ENCODE results near the gene PPCDC. TPM values are rescaled to one million over a fixed set of nuclear protein-coding genes. Genes with fewer than 3 reads are reported as not detected.
A peak's percentile ranks its signal among the peaks of the same experiment; 100 is the strongest.
"Not testable (repeated sequence)": the region's sequence is repeated elsewhere in the genome, so short reads cannot be mapped to it uniquely, and the experiment has no call there.

The PPCDC gene
- total RNA-seq, 1 experiment from 2014 or later, result 34.4 TPM

GRCh38 chr15:75059607-75060006 is 36.2 kb downstream of the PPCDC start:
- H3K27me3 ChIP-seq (ENCODE audit: control insufficient read depth, insufficient read depth, low read length), result no peaks in the 10 kb centered on the region
- DNase-seq, result no peak
- no peak overlapping the region for H3K4me3 ChIP-seq (ENCODE audit: insufficient read depth, low read depth, low read length)
- no peaks in the 10 kb centered on the region for H3K36me3 ChIP-seq (replicated peaks; ENCODE audit: control insufficient read depth, insufficient read depth, low read length)

GRCh38 chr15:75061272-75061671 is 37.9 kb downstream of the PPCDC start:
- Histone ChIP-seq H3K36me3 (replicated peaks; ENCODE audit: control insufficient read depth, insufficient read depth, low read length) (no peaks in the 10 kb centered on the region), H3K27me3 (ENCODE audit: control insufficient read depth, insufficient read depth, low read length) (no peaks in the 10 kb centered on the region), H3K4me3 (ENCODE audit: insufficient read depth, low read depth, low read length) (no peak overlapping the region)
- peak; percentile 1 for DNase-seq

- Histone ChIP-seq H3K4me3 (ENCODE audit: insufficient read depth, low read depth, low read length) (no peak overlapping the region), H3K36me3 (replicated peaks; ENCODE audit: control insufficient read depth, insufficient read depth, low read length) (no peaks in the 10 kb centered on the region), H3K27me3 (ENCODE audit: control insufficient read depth, insufficient read depth, low read length) (no peaks in the 10 kb centered on the region)
- no peak for DNase-seq
These were observed 39.3 kb downstream of the PPCDC start for GRCh38 chr15:75062706-75063105.

- Histone ChIP-seq H3K4me3 (ENCODE audit: insufficient read depth, low read depth, low read length) (no peak overlapping the region), H3K36me3 (replicated peaks; ENCODE audit: control insufficient read depth, insufficient read depth, low read length) (no peaks in the 10 kb centered on the region), H3K27me3 (ENCODE audit: control insufficient read depth, insufficient read depth, low read length) (no peaks in the 10 kb centered on the region)
- no peak for DNase-seq
These were observed 39.9 kb downstream of the PPCDC start for GRCh38 chr15:75063338-75063737.

- H3K4me3 ChIP-seq (ENCODE audit: insufficient read depth, low read depth, low read length), result no peak overlapping the region
- no peaks in the 10 kb centered on the region for H3K27me3 ChIP-seq (ENCODE audit: control insufficient read depth, insufficient read depth, low read length)
- DNase-seq, result no peak
- H3K36me3 ChIP-seq (replicated peaks; ENCODE audit: control insufficient read depth, insufficient read depth, low read length), result no peaks in the 10 kb centered on the region
These were observed 40.5 kb downstream of the PPCDC start for GRCh38 chr15:75063889-75064288.

GRCh38 chr15:75064846-75065245 is 41.5 kb downstream of the PPCDC start:
- no peak for DNase-seq
- Histone ChIP-seq H3K4me3 (ENCODE audit: insufficient read depth, low read depth, low read length) (no peak overlapping the region), H3K36me3 (replicated peaks; ENCODE audit: control insufficient read depth, insufficient read depth, low read length) (no peaks in the 10 kb centered on the region), H3K27me3 (ENCODE audit: control insufficient read depth, insufficient read depth, low read length) (no peaks in the 10 kb centered on the region)

- Histone ChIP-seq H3K27me3 (ENCODE audit: control insufficient read depth, insufficient read depth, low read length) (no peaks in the 10 kb centered on the region), H3K36me3 (replicated peaks; ENCODE audit: control insufficient read depth, insufficient read depth, low read length) (no peaks in the 10 kb centered on the region), H3K4me3 (ENCODE audit: insufficient read depth, low read depth, low read length) (no peak overlapping the region)
- no peak for DNase-seq
These were observed 42.1 kb downstream of the PPCDC start for GRCh38 chr15:75065467-75065850.

GRCh38 chr15:75065851-75066509 is 42.6 kb downstream of the PPCDC start:
- DNase-seq, result no peak
- no peak overlapping the region for H3K4me3 ChIP-seq (ENCODE audit: insufficient read depth, low read depth, low read length)

GRCh38 chr15:75067123-75067830 is 43.9 kb downstream of the PPCDC start:
- Histone ChIP-seq H3K36me3 (replicated peaks; ENCODE audit: control insufficient read depth, insufficient read depth, low read length) (no peaks in the 10 kb centered on the region), H3K27me3 (ENCODE audit: control insufficient read depth, insufficient read depth, low read length) (no peaks in the 10 kb centered on the region; the same call in 1 of the 2 replicates), H3K4me3 (ENCODE audit: insufficient read depth, low read depth, low read length) (no peak overlapping the region)
- no peak for DNase-seq

More at GRCh38 chr15:75065851-75066509, 42.6 kb downstream of the PPCDC start:
- Histone ChIP-seq H3K36me3 (replicated peaks; ENCODE audit: control insufficient read depth, insufficient read depth, low read length) (no peaks in the 10 kb centered on the region), H3K27me3 (ENCODE audit: control insufficient read depth, insufficient read depth, low read length) (no peaks in the 10 kb centered on the region; the same call in 1 of the 2 replicates)

- Histone ChIP-seq H3K36me3 (replicated peaks; ENCODE audit: control insufficient read depth, insufficient read depth, low read length) (no peaks in the 10 kb centered on the region), H3K4me3 (ENCODE audit: insufficient read depth, low read depth, low read length) (no peak overlapping the region), H3K27me3 (ENCODE audit: control insufficient read depth, insufficient read depth, low read length) (no peaks in the 10 kb centered on the region; the same call in 1 of the 2 replicates)
- no peak for DNase-seq
These were observed 45.4 kb downstream of the PPCDC start for GRCh38 chr15:75068748-75069147.

- Histone ChIP-seq H3K36me3 (replicated peaks; ENCODE audit: control insufficient read depth, insufficient read depth, low read length) (no peaks in the 10 kb centered on the region), H3K4me3 (ENCODE audit: insufficient read depth, low read depth, low read length) (no peak overlapping the region), H3K27me3 (ENCODE audit: control insufficient read depth, insufficient read depth, low read length) (no peaks in the 10 kb centered on the region; the same call in 1 of the 2 replicates)
- DNase-seq, result no peak
These were observed 46.0 kb downstream of the PPCDC start for GRCh38 chr15:75069301-75069925.

- DNase-seq, result no peak
- H3K36me3 ChIP-seq (replicated peaks; ENCODE audit: control insufficient read depth, insufficient read depth, low read length), result no peaks in the 10 kb centered on the region
- no peaks in the 10 kb centered on the region; the same call in 1 of the 2 replicates for H3K27me3 ChIP-seq (ENCODE audit: control insufficient read depth, insufficient read depth, low read length)
- no peak overlapping the region for H3K4me3 ChIP-seq (ENCODE audit: insufficient read depth, low read depth, low read length)
These were observed 47.3 kb downstream of the PPCDC start for GRCh38 chr15:75070674-75071073.

GRCh38 chr15:75073197-75073596 is 49.8 kb downstream of the PPCDC start:
- Histone ChIP-seq H3K4me3 (ENCODE audit: insufficient read depth, low read depth, low read length) (no peak overlapping the region), H3K36me3 (replicated peaks; ENCODE audit: control insufficient read depth, insufficient read depth, low read length) (no peaks in the 10 kb centered on the region), H3K27me3 (ENCODE audit: control insufficient read depth, insufficient read depth, low read length) (no peaks in the 10 kb centered on the region; the same call in 1 of the 2 replicates)
- DNase-seq, result no peak

GRCh38 chr15:75076277-75076676 is 52.9 kb downstream of the PPCDC start:
- DNase-seq, result no peak
- Histone ChIP-seq H3K4me3 (ENCODE audit: insufficient read depth, low read depth, low read length) (no peak overlapping the region), H3K27me3 (ENCODE audit: control insufficient read depth, insufficient read depth, low read length) (no peaks in the 10 kb centered on the region), H3K36me3 (replicated peaks; ENCODE audit: control insufficient read depth, insufficient read depth, low read length) (no peaks in the 10 kb centered on the region)

GRCh38 chr15:75077551-75077961 is 54.2 kb downstream of the PPCDC start:
- H3K4me3 ChIP-seq (ENCODE audit: insufficient read depth, low read depth, low read length); H3K36me3 ChIP-seq (replicated peaks; ENCODE audit: control insufficient read depth, insufficient read depth, low read length); DNase-seq; H3K27me3 ChIP-seq (ENCODE audit: control insufficient read depth, insufficient read depth, low read length): not testable (repeated sequence)

Data from H7 (cell line).